NB4 (cell line): ENCODE data around the gene PPIL6.

Experiments used
- DNase-seq: peaks from one replicate; pipeline ENCODE4 v3.0.0; 2010; ENCODE audit warnings: low read depth
- H3K4me3 ChIP-seq: one replicate; pipeline ENCODE4 v1.5.1; 2011; ENCODE audit warnings: mild to moderate bottlenecking, low read depth, low read length, moderate library complexity
- CTCF ChIP-seq: IDR thresholded peaks from one replicate; pipeline ENCODE4 v1.5.1; 2012; ENCODE audit warnings: low read depth, low read length
- MYC ChIP-seq: IDR thresholded peaks from 2 replicates; pipeline ENCODE4 v1.6.1; 2011; ENCODE audit warnings: low read depth, low read length
- POLR2A ChIP-seq: IDR thresholded peaks from 2 replicates; pipeline ENCODE4 v1.6.1; 2011; ENCODE audit warnings: mild to moderate bottlenecking; ENCODE audit not compliant: insufficient read length; ENCODE audit errors: extremely low read depth
- TF ChIP-seq, protein P1 (sequence below): IDR thresholded peaks from 2 replicates; pipeline ENCODE4 v1.6.1; 2011; ENCODE audit warnings: low read depth, low read length

The PPIL6 gene

DNA sequence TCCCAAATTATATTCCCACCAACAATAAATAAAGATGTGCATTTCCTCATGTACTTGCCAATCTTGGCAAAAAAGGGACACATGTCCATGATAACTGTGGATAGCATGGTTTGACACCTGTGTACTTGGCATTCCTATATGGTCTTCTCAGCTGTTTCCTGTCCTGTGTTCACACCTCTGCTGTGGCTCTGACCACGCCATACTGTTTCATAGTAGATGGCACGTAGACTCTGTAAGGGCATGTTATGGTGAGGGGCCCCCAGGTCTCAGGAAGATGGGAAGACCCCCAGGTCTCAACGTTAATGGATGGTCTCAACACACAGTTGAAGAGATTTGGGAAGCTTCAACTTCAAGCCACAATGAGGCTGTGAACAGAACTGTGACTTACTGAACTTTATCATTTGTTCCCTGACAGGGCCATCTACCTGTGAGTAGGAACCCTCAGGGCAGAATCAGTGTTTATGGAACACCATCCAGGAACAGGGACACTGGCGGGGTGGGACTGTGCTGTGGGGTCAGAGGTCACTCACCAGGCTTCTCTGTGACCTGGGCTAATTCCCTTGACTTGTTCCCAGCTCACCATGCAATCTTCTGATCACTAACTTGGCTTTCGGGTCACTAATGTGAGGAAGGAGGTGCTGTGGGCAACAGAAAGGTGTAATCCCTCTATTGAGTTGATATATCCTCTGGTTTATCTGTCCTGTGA, 30.8 kb upstream of the PPIL6 start:
- DNase-seq, result no peak
- H3K4me3 ChIP-seq, result no peak overlapping the region
- TF ChIP-seq, protein P1, sequence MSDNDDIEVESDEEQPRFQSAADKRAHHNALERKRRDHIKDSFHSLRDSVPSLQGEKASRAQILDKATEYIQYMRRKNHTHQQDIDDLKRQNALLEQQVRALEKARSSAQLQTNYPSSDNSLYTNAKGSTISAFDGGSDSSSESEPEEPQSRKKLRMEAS, result no peak
- no peak for TF ChIP-seq MYC
- TF ChIP-seq POLR2A, result no peak
- TF ChIP-seq CTCF, result no peak

GRCh38 chr6:109469591-109470189, 29.3 kb upstream of the PPIL6 start:
- TF ChIP-seq CTCF (no peak), POLR2A (no peak)
- DNase-seq, result no peak
- no peak overlapping the region for H3K4me3 ChIP-seq

DNA sequence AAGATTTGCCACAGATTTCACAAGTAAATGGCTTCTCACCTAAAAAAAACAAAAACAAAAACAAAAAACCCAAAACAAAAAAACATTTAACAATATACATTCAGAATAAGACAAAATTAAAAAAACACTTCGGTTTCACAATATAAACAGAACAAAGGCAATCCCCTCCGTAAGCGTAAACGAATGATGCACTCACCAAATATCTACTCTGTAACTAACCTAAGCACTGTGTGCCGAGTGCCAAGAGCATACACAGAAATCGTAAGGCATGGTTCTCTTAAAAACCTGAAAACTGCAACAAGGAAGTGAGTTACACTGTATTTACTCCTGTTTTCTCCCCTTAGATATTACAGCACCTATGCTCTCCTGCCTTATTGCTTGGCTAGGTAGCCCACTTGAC, 27.3 kb upstream of the PPIL6 start:
- DNase-seq, result no peak
- TF ChIP-seq CTCF, result no peak
- no peak for TF ChIP-seq POLR2A
- TF ChIP-seq, protein P1, result no peak
- no peak for TF ChIP-seq MYC
- no peak overlapping the region for H3K4me3 ChIP-seq

DNA sequence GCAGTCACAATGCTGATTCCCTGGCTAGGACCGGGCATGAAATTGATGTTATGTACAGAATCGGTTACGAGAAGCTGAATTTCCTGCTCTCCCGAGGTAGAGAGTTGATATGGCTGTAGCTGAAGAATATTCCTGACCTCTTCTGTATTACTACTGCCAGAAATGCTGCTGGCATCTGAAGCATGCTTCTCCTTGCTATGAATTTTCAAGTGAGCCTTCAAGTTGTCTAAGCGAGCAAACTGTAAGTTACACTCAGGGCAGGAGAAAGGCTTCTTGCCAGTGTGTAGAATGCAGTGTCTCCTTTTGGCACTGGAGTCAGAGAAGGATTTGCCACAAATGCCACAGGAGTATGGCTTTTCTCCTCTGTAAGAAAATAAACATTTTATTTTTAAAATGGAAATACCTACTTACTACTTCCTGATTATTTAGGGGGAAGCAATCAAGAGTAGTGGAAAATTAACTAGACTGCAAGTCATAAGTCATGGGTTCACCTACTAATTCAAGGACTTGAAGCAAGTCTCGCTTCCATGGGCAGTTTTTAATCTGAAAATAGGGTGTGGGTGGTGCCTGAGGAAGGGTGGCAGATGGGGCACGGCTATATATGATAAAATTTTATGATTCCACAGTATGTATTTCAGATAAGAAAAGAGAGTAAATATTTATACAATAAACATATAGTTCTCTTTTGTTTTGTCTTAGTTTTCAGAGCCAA, 25.9 kb upstream of the PPIL6 start:
- no peak overlapping the region for H3K4me3 ChIP-seq
- DNase-seq, result no peak
- TF ChIP-seq POLR2A (no peak), MYC (no peak), CTCF (no peak)
- TF ChIP-seq, protein P1, result no peak

GRCh38 chr6:109465772-109466171, 25.3 kb upstream of the PPIL6 start:
- no peak for DNase-seq
- no peak for TF ChIP-seq MYC
- TF ChIP-seq CTCF, result no peak
- TF ChIP-seq, protein P1, result no peak
- TF ChIP-seq POLR2A, result no peak
- no peak overlapping the region for H3K4me3 ChIP-seq
